Gastrocnemius medialis (tissue), 4 donors: ENCODE data around the gene KDM4B. TPM values are rescaled to one million over a fixed set of nuclear protein-coding genes. Genes with fewer than 3 reads are reported as not detected.
"Not testable (repeated sequence)": the region's sequence is repeated elsewhere in the genome, so short reads cannot be mapped to it uniquely, and the experiment has no call there.

ENCODE experiments used
- ATAC-seq, 2 donors: fragments of 150-250 bp; one replicate each; pipeline ENCODE4 v1.9.1; 2016
- DNase-seq, 2 donors: peaks; one replicate each; pipeline ENCODE4 v3.0.0-alpha.2; 2019
- H3K27ac ChIP-seq, 4 donors: fragments of 200-600 bp; sonication (generic); 1 replicate in 1 of 4; 2 replicates in 3 of 4; pipeline ENCODE4 v1.5.1; 2016 to 2018; ENCODE audit warnings: mild to moderate bottlenecking in 2 of 4, moderate library complexity in 1 of 4
- H3K27me3 ChIP-seq, 3 donors: fragments of 200-600 bp; sonication (generic) in 2 of 3; 1 replicate in 1 of 3; 2 replicates in 2 of 3; pipeline versions ENCODE4 v1.5.1 to v1.6.0; 2016 to 2019; ENCODE audit warnings: mild to moderate bottlenecking in 1 of 3, moderate library complexity in 1 of 3
- H3K36me3 ChIP-seq, 2 donors: fragments of 200-600 bp; sonication (generic) in 1 of 2; one replicate each; pipeline ENCODE4 v1.5.1; 2017 to 2018
- H3K4me1 ChIP-seq, 2 donors: fragments of 200-600 bp; sonication (generic) in 1 of 2; one replicate each; pipeline ENCODE4 v1.5.1; 2016 to 2017; ENCODE audit warnings: mild to moderate bottlenecking in 2 of 2
- H3K4me3 ChIP-seq, 4 donors: fragments of 200-600 bp; sonication (generic) in 3 of 4; 1 replicate in 1 of 4; 2 replicates in 3 of 4; pipeline ENCODE4 v1.5.1; 2016 to 2019; ENCODE audit warnings: mild to moderate bottlenecking in 2 of 4
- H3K9me3 ChIP-seq, 3 donors: fragments of 200-600 bp; sonication (generic) in 2 of 3; 1 replicate in 1 of 3; 2 replicates in 2 of 3; pipeline ENCODE4 v1.5.1; 2016 to 2019
- CTCF ChIP-seq, 5 experiments: fragments of 450-650 bp in 3 of 5; fragments of 200-600 bp in 2 of 5; sonication (generic) in 2 of 5; IDR thresholded peaks in 4 of 5; conservative IDR thresholded peaks in 1 of 5; 1 replicate in 4 of 5; 2 replicates in 1 of 5; pipeline ENCODE4 v1.5.1; 2016 to 2019; ENCODE audit warnings: antibody characterized with exemption in 5 of 5, mild to moderate bottlenecking in 3 of 5, moderate library complexity in 3 of 5
- POLR2A ChIP-seq, 2 donors: fragments of 450-650 bp; IDR thresholded peaks; one replicate each; pipeline ENCODE4 v1.6.1; 2017; ENCODE audit warnings: antibody characterized with exemption in 2 of 2, mild to moderate bottlenecking in 2 of 2, moderate library complexity in 2 of 2
- in situ Hi-C, 4 donors: fragments of 200-750 bp; cut with MboI; loops; one replicate each; pipeline versions ENCODE4 v1.15.0 to v1.8.0; 2017; ENCODE audit warnings: low sequenced_read_pairs in 4 of 4
- intact Hi-C: fragments of 100-400 bp; cut with DNase I; formaldehyde crosslinking; loops from one replicate; pipeline ENCODE4 v1.15.1; 2023; ENCODE audit warnings: low total_unique reads
- total RNA-seq, 4 donors: library from RNA; depleted of rRNA; stranded (reverse); fragments of >200 nt; gene quantifications; one replicate each; pipeline versions ENCODE4 v1.1.0 to v1.2.3, GENCODE V29; 2016

The KDM4B gene
- total RNA-seq, 4 donors from 2014 or later: 40.9 to 61.4 (median 46.4) TPM

- H3K9me3 ChIP-seq: no peaks in the 10 kb centered on the region
- peaks cover 2 to 9% of the 10 kb centered on the region in 2 donors for H3K4me1 ChIP-seq
- no peak overlapping the region for H3K4me3 ChIP-seq
- ATAC-seq (no peak), DNase-seq (no peak)
- H3K27ac ChIP-seq: no peak overlapping the region
- intact Hi-C loops (no loop called here), in situ Hi-C loops (no loop called here)
- TF ChIP-seq POLR2A (IDR thresholded peaks at IDR 0.05): no peak
- TF ChIP-seq CTCF (IDR thresholded peaks at IDR 0.05 in 4 of 5, conservative IDR thresholded peaks at IDR 0.05 in 1 of 5): no peak
- H3K27me3 ChIP-seq: no peaks in the 10 kb centered on the region
- no peaks in the 10 kb centered on the region for H3K36me3 ChIP-seq
Measured at GRCh38 chr19:4930664-4931063, 38.2 kb upstream of the KDM4B start.

GRCh38 chr19:4932711-4933110, 36.2 kb upstream of the KDM4B start:
- H3K4me1 ChIP-seq: peaks cover 2 to 9% of the 10 kb centered on the region in 2 donors
- in situ Hi-C loops: no loop called here
- no peak for TF ChIP-seq POLR2A (IDR thresholded peaks at IDR 0.05)
- TF ChIP-seq CTCF (IDR thresholded peaks at IDR 0.05 in 4 of 5, conservative IDR thresholded peaks at IDR 0.05 in 1 of 5): no peak
- no peak overlapping the region for H3K4me3 ChIP-seq
- no peaks in the 10 kb centered on the region for H3K36me3 ChIP-seq
- H3K27ac ChIP-seq: peak overlapping the region in 2 of 4 donors; percentile 65 to 74
- H3K27me3 ChIP-seq: no peaks in the 10 kb centered on the region
- no peaks in the 10 kb centered on the region for H3K9me3 ChIP-seq
- DNase-seq (no peak), ATAC-seq (no peak)
- intact Hi-C loops: no loop called here

- Histone ChIP-seq H3K4me3 (no peak overlapping the region), H3K9me3 (no peaks in the 10 kb centered on the region), H3K36me3 (no peaks in the 10 kb centered on the region), H3K27ac (peak overlapping the region in 2 of 4 donors; percentile 65 to 74), H3K27me3 (no peaks in the 10 kb centered on the region), H3K4me1 (peaks cover 2 to 9% of the 10 kb centered on the region in 2 donors)
- intact Hi-C loops (no loop called here), in situ Hi-C loops (no loop called here)
- peak; percentile 80 to 88 for DNase-seq
- ATAC-seq: peak; percentile 96 to 97
- no peak for TF ChIP-seq POLR2A (IDR thresholded peaks at IDR 0.05)
- no peak for TF ChIP-seq CTCF (IDR thresholded peaks at IDR 0.05 in 4 of 5, conservative IDR thresholded peaks at IDR 0.05 in 1 of 5)
Measured at GRCh38 chr19:4933528-4933927, 35.4 kb upstream of the KDM4B start.

GRCh38 chr19:4935444-4935843, 33.5 kb upstream of the KDM4B start:
- intact Hi-C loops: no loop called here
- TF ChIP-seq CTCF (IDR thresholded peaks at IDR 0.05 in 4 of 5, conservative IDR thresholded peaks at IDR 0.05 in 1 of 5) (no peak), POLR2A (IDR thresholded peaks at IDR 0.05) (no peak)
- no peaks in the 10 kb centered on the region for H3K27me3 ChIP-seq
- H3K36me3 ChIP-seq: no peaks in the 10 kb centered on the region
- H3K4me3 ChIP-seq: no peak overlapping the region
- no peak overlapping the region for H3K27ac ChIP-seq
- no peaks in the 10 kb centered on the region for H3K9me3 ChIP-seq
- DNase-seq (no peak), ATAC-seq (no peak)
- in situ Hi-C loops: no loop called here
- H3K4me1 ChIP-seq: peaks cover 2 to 9% of the 10 kb centered on the region in 2 donors

- Histone ChIP-seq H3K4me3 (no peak overlapping the region), H3K36me3 (no peaks in the 10 kb centered on the region), H3K27ac (no peak overlapping the region), H3K9me3 (no peaks in the 10 kb centered on the region), H3K27me3 (no peaks in the 10 kb centered on the region), H3K4me1 (peaks cover 2 to 9% of the 10 kb centered on the region in 2 donors)
- in situ Hi-C loops (no loop called here), intact Hi-C loops (no loop called here)
- no peak for ATAC-seq
- TF ChIP-seq POLR2A (IDR thresholded peaks at IDR 0.05) (no peak), CTCF (IDR thresholded peaks at IDR 0.05 in 4 of 5, conservative IDR thresholded peaks at IDR 0.05 in 1 of 5) (no peak)
- DNase-seq: no peak
Measured at GRCh38 chr19:4937060-4937459, 31.9 kb upstream of the KDM4B start.

- H3K4me3 ChIP-seq, intact Hi-C loops, in situ Hi-C loops, H3K4me1 ChIP-seq, DNase-seq, ATAC-seq, H3K27me3 ChIP-seq, H3K36me3 ChIP-seq, H3K27ac ChIP-seq, H3K9me3 ChIP-seq: not testable (repeated sequence)
Measured at GRCh38 chr19:4938461-4938860, 30.5 kb upstream of the KDM4B start.
